HepG2 (cell line): ENCODE results near the gene ARHGAP19. TPM values are rescaled to one million over a fixed set of nuclear protein-coding genes. Genes with fewer than 3 reads are reported as not detected.

Experiments used
- EHMT2 ChIP-seq: fragments of 200-600 bp; sonication (generic); IDR thresholded peaks from 2 replicates; pipeline ENCODE4 v1.7.0; 2017; ENCODE audit warnings: antibody characterized with exemption, low read depth, low read length, borderline replicate concordance
- IKZF1 ChIP-seq: fragments of 450-650 bp; IDR thresholded peaks from 2 replicates; pipeline ENCODE4 v1.7.1; 2016
- KDM6A ChIP-seq: IDR thresholded peaks from 2 replicates; pipeline ENCODE4 v1.6.1; 2016; ENCODE audit warnings: low read depth
- MAFG ChIP-seq: sonication (generic); formaldehyde crosslinking; IDR thresholded peaks from 2 replicates; pipeline ENCODE4 v1.5.1; 2020; ENCODE audit warnings: mild to moderate bottlenecking, missing genetic modification reagents
- NFRKB ChIP-seq: fragments of 450-650 bp; IDR thresholded peaks from 2 replicates; pipeline ENCODE4 v1.6.1; 2017
- PBX3 ChIP-seq: sonication (generic); formaldehyde crosslinking; IDR thresholded peaks from 2 replicates; pipeline ENCODE4 v1.8.1; 2023; ENCODE audit warnings: missing genetic modification reagents, inconsistent platforms, borderline replicate concordance
- PRPF4 ChIP-seq: fragments of 200-400 bp; formaldehyde crosslinking; IDR thresholded peaks from 2 replicates; pipeline ENCODE4 v1.6.1; 2016; ENCODE audit warnings: low read length, low read depth; ENCODE audit not compliant: poor library complexity, severe bottlenecking
- SKIL ChIP-seq: sonication (generic); formaldehyde crosslinking; IDR thresholded peaks from 2 replicates; pipeline ENCODE4 v1.8.0; 2022; ENCODE audit warnings: missing genetic modification reagents, mild to moderate bottlenecking, moderate library complexity, borderline replicate concordance
- SNRNP70 ChIP-seq: fragments of 200-400 bp; formaldehyde crosslinking; IDR thresholded peaks from 2 replicates; pipeline ENCODE4 v1.6.1; 2017; ENCODE audit warnings: mild to moderate bottlenecking, low read depth, low read length, moderate library complexity
- TSC22D2 ChIP-seq: sonication (generic); formaldehyde crosslinking; IDR thresholded peaks from 2 replicates; pipeline ENCODE4 v1.5.1; 2020; ENCODE audit warnings: missing genetic modification reagents, mild to moderate bottlenecking, borderline replicate concordance
- ZMYM3 ChIP-seq: sonication (generic); formaldehyde crosslinking; IDR thresholded peaks from 2 replicates; pipeline ENCODE4 v1.5.1; 2020; ENCODE audit warnings: mild to moderate bottlenecking, missing genetic modification reagents
- ZNF251 ChIP-seq: sonication (generic); formaldehyde crosslinking; IDR thresholded peaks from 2 replicates; pipeline ENCODE4 v1.9.0; 2021; ENCODE audit warnings: mild to moderate bottlenecking, missing genetic modification reagents
- ZNF546 ChIP-seq: sonication (generic); formaldehyde crosslinking; conservative IDR thresholded peaks from 2 replicates; pipeline ENCODE4 v1.8.1; 2023; ENCODE audit warnings: mild to moderate bottlenecking, missing genetic modification reagents
- ZNF564 ChIP-seq: sonication (generic); formaldehyde crosslinking; IDR thresholded peaks from 2 replicates; pipeline ENCODE4 v1.8.1; 2023; ENCODE audit warnings: mild to moderate bottlenecking, missing genetic modification reagents
- ZNF660 ChIP-seq: sonication (generic); formaldehyde crosslinking; IDR thresholded peaks from 2 replicates; pipeline ENCODE4 v1.5.1; 2020; ENCODE audit warnings: mild to moderate bottlenecking, low read depth, missing genetic modification reagents, borderline replicate concordance
- ZNF687 ChIP-seq: sonication (generic); formaldehyde crosslinking; IDR thresholded peaks from 2 replicates; pipeline ENCODE4 v1.5.1; 2020; ENCODE audit warnings: mild to moderate bottlenecking, missing genetic modification reagents, moderate library complexity
- polyA plus RNA-seq, 8 experiments: library from polyadenylated mRNA; depleted of rRNA in 3 of 8; stranded (reverse) in 7 of 8; unstranded in 1 of 8; fragments of >200 nt; fragmentation: Illumina TruSeq in 4 of 8; extraction: Trizol in 4 of 8; gene quantifications; 2 replicates each; pipeline versions ENCODE4 v1.2.1 to v1.2.3, GENCODE V29; 2011 to 2016; ENCODE audit warnings: low read depth in 4 of 8, missing spikeins in 1 of 8, mixed read lengths in 1 of 8; ENCODE audit not compliant: insufficient read depth in 1 of 8
- total RNA-seq, 5 experiments: library from RNA; depleted of rRNA; stranded (reverse); fragments of >200 nt; fragmentation: Illumina TruSeq; extraction: Trizol; gene quantifications; 2 replicates each; pipeline ENCODE4 v1.2.3, GENCODE V29; 2016; ENCODE audit warnings: low read depth in 1 of 5
- TF ChIP-seq, protein P1 (sequence below): sonication (generic); formaldehyde crosslinking; IDR thresholded peaks from 2 replicates; pipeline ENCODE4 v1.5.0; 2020; ENCODE audit warnings: mild to moderate bottlenecking, low read depth, missing genetic modification reagents, borderline replicate concordance
- TF ChIP-seq, protein P2 (sequence below): sonication (generic); formaldehyde crosslinking; conservative IDR thresholded peaks from 2 replicates; pipeline ENCODE4 v1.8.1; 2023; ENCODE audit warnings: missing genetic modification reagents

ARHGAP19 gene
- total and polyA plus RNA-seq, 2 of the 13 experiments (the other 11 are each of a cell fraction or from before 2014, with no cell fraction given): 7.6 to 10.0 TPM

DNA sequence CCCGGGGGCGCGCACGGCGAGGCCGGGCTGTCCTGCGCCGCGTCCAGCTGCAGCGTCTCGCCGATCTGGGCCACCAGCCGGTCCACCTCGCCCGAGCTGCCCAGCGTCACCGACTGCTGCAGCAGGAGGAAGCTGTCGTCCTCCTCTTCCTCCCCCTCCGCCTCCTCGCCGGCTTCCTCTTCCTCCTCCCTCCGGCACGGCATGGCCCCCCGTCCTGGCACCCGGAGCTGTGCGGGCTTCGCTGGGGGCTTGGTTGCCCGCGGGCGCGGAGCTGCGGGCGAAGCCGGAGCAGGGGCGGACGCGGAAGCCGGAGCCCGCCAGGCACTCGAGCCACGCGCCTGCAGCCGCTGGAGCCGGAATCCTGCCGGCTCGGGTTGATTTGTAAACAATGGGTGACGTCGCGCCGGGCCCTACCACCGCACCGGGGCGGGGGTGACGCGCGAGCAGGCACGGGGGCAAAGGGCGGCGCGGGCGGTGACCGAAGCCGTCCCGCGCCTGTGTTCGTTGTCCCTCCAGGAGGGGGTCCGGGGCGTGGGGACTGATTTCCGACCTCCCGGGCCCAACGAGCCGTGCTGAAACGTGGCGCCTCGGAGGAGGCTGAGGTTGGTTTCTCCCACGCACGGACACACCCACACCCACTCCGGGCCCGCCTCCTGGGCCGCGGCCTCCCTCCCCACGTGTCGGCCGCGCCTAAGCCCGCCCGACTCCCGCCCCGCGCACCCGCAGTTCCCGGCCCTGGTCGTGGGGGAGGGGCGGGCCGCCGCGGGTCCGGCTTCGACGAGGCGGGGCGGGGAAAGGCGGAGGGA lies 42.1 kb upstream of the ARHGAP19 start, which contains the start of gene FRAT2 (continued):
- TF ChIP-seq SKIL (CRISPR knock-in tag): peak; percentile 31; the same call in 1 of the 2 replicates
- no peak for TF ChIP-seq ZNF251 (CRISPR knock-in tag)
- no peak for TF ChIP-seq ZNF564 (CRISPR knock-in tag)
- TF ChIP-seq SNRNP70: no peak
- TF ChIP-seq NFRKB: no peak
- no peak for TF ChIP-seq EHMT2
- TF ChIP-seq, protein P1, sequence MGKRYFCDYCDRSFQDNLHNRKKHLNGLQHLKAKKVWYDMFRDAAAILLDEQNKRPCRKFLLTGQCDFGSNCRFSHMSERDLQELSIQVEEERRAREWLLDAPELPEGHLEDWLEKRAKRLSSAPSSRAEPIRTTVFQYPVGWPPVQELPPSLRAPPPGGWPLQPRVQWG (CRISPR knock-in tag): no peak
- 0 out of 2 replicates have a peak, but pooled peaks have one; percentile 83 for TF ChIP-seq ZNF660 (CRISPR knock-in tag)
- no peak for TF ChIP-seq TSC22D2 (CRISPR knock-in tag)
- 0 out of 2 replicates have a peak, but pooled peaks have one; percentile 21 for TF ChIP-seq ZNF546
- no peak for TF ChIP-seq MAFG (CRISPR knock-in tag)
- 0 out of 2 replicates have a peak, but pooled peaks have one; percentile 35 for TF ChIP-seq KDM6A (CRISPR knock-in tag)
- TF ChIP-seq ZMYM3 (CRISPR knock-in tag): 0 out of 2 replicates have a peak, but pooled peaks have one; percentile 10
- TF ChIP-seq IKZF1: no peak
- TF ChIP-seq, protein P2, sequence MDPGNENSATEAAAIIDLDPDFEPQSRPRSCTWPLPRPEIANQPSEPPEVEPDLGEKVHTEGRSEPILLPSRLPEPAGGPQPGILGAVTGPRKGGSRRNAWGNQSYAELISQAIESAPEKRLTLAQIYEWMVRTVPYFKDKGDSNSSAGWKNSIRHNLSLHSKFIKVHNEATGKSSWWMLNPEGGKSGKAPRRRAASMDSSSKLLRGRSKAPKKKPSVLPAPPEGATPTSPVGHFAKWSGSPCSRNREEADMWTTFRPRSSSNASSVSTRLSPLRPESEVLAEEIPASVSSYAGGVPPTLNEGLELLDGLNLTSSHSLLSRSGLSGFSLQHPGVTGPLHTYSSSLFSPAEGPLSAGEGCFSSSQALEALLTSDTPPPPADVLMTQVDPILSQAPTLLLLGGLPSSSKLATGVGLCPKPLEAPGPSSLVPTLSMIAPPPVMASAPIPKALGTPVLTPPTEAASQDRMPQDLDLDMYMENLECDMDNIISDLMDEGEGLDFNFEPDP: no peak
- peak; percentile 87 for TF ChIP-seq ZNF687
- no peak for TF ChIP-seq PRPF4
- TF ChIP-seq PBX3 (CRISPR knock-in tag): no peak
